Measurements from ENCODE around the gene AMOT.

AMOT gene

GRCh38 chrX:112803060-112803459 lies 37.6 kb downstream of the AMOT start:
- Histone ChIP-seq H3K27ac (ENCODE audit: low read depth, low read length) (no peak overlapping the region), H3K27me3 (ENCODE audit: control insufficient read depth in 1 of 2, insufficient read depth in 2 of 2, low read length in 2 of 2) (no peaks in the 10 kb centered on the region), H3K4me3 (ENCODE audit: low read depth in 1 of 2, low read length in 2 of 2) (no peak overlapping the region)

GRCh38 chrX:112802541-112802940 lies 38.1 kb downstream of the AMOT start:
- peaks cover 0 to 2% of the 10 kb centered on the region in 2 donors for H3K36me3 ChIP-seq (ENCODE audit: control insufficient read depth in 1 of 2, insufficient read depth in 2 of 2, low read length in 2 of 2)
- H3K27ac ChIP-seq (ENCODE audit: low read depth, low read length) = no peak overlapping the region

More at GRCh38 chrX:112803060-112803459, 37.6 kb downstream of the AMOT start:
- no peak overlapping the region for H3K9ac ChIP-seq (ENCODE audit: low read depth in 1 of 2, low read length in 2 of 2)
- H3K9me3 ChIP-seq (ENCODE audit: control insufficient read depth in 1 of 2, low read length in 2 of 2) = no peaks in the 10 kb centered on the region
- H3K36me3 ChIP-seq (ENCODE audit: control insufficient read depth in 1 of 2, insufficient read depth in 2 of 2, low read length in 2 of 2) = peaks cover 0 to 2% of the 10 kb centered on the region in 2 donors
- no peaks in the 10 kb centered on the region for H3K4me1 ChIP-seq (ENCODE audit: control insufficient read depth in 1 of 2, insufficient read depth in 2 of 2, low read length in 2 of 2)

GRCh38 chrX:112800971-112801775 lies 39.5 kb downstream of the AMOT start:
- Histone ChIP-seq H3K4me3 (ENCODE audit: low read depth in 1 of 2, low read length in 2 of 2) (no peak overlapping the region), H3K9ac (ENCODE audit: low read depth in 1 of 2, low read length in 2 of 2) (no peak overlapping the region), H3K36me3 (ENCODE audit: control insufficient read depth in 1 of 2, insufficient read depth in 2 of 2, low read length in 2 of 2) (peaks cover 0 to 2% of the 10 kb centered on the region in 2 donors), H3K4me1 (ENCODE audit: control insufficient read depth in 1 of 2, insufficient read depth in 2 of 2, low read length in 2 of 2) (no peaks in the 10 kb centered on the region), H3K27ac (ENCODE audit: low read depth, low read length) (no peak overlapping the region), H3K9me3 (ENCODE audit: control insufficient read depth in 1 of 2, low read length in 2 of 2) (no peaks in the 10 kb centered on the region), H3K27me3 (ENCODE audit: control insufficient read depth in 1 of 2, insufficient read depth in 2 of 2, low read length in 2 of 2) (no peaks in the 10 kb centered on the region)

More at GRCh38 chrX:112802541-112802940, 38.1 kb downstream of the AMOT start:
- H3K4me3 ChIP-seq (ENCODE audit: low read depth in 1 of 2, low read length in 2 of 2) = no peak overlapping the region
- H3K27me3 ChIP-seq (ENCODE audit: control insufficient read depth in 1 of 2, insufficient read depth in 2 of 2, low read length in 2 of 2) = no peaks in the 10 kb centered on the region
- no peaks in the 10 kb centered on the region for H3K4me1 ChIP-seq (ENCODE audit: control insufficient read depth in 1 of 2, insufficient read depth in 2 of 2, low read length in 2 of 2)
- no peaks in the 10 kb centered on the region for H3K9me3 ChIP-seq (ENCODE audit: control insufficient read depth in 1 of 2, low read length in 2 of 2)
- H3K9ac ChIP-seq (ENCODE audit: low read depth in 1 of 2, low read length in 2 of 2) = no peak overlapping the region

- H3K4me3 ChIP-seq (ENCODE audit: low read depth in 1 of 2, low read length in 2 of 2) = no peak overlapping the region
- H3K9ac ChIP-seq (ENCODE audit: low read depth in 1 of 2, low read length in 2 of 2) = no peak overlapping the region
- H3K36me3 ChIP-seq (ENCODE audit: control insufficient read depth in 1 of 2, insufficient read depth in 2 of 2, low read length in 2 of 2) = peaks cover 0 to 2% of the 10 kb centered on the region in 2 donors
- H3K27ac ChIP-seq (ENCODE audit: low read depth, low read length) = no peak overlapping the region
- no peaks in the 10 kb centered on the region for H3K27me3 ChIP-seq (ENCODE audit: control insufficient read depth in 1 of 2, insufficient read depth in 2 of 2, low read length in 2 of 2)
- no peaks in the 10 kb centered on the region for H3K4me1 ChIP-seq (ENCODE audit: control insufficient read depth in 1 of 2, insufficient read depth in 2 of 2, low read length in 2 of 2)
- H3K9me3 ChIP-seq (ENCODE audit: control insufficient read depth in 1 of 2, low read length in 2 of 2) = no peaks in the 10 kb centered on the region
Measured at GRCh38 chrX:112799425-112799824, 41.2 kb downstream of the AMOT start.

GRCh38 chrX:112798736-112799135 lies 41.9 kb downstream of the AMOT start:
- no peaks in the 10 kb centered on the region for H3K27me3 ChIP-seq (ENCODE audit: control insufficient read depth in 1 of 2, insufficient read depth in 2 of 2, low read length in 2 of 2)

GRCh38 chrX:112789931-112790330 lies 50.7 kb downstream of the AMOT start:
- H3K27me3 ChIP-seq (ENCODE audit: control insufficient read depth in 1 of 2, insufficient read depth in 2 of 2, low read length in 2 of 2) = no peaks in the 10 kb centered on the region
- H3K4me3 ChIP-seq (ENCODE audit: low read depth in 1 of 2, low read length in 2 of 2) = no peak overlapping the region
- no peak overlapping the region for H3K27ac ChIP-seq (ENCODE audit: low read depth, low read length)
- H3K9me3 ChIP-seq (ENCODE audit: control insufficient read depth in 1 of 2, low read length in 2 of 2) = no peaks in the 10 kb centered on the region
- H3K9ac ChIP-seq (ENCODE audit: low read depth in 1 of 2, low read length in 2 of 2) = no peak overlapping the region
- peaks cover 3 to 4% of the 10 kb centered on the region in 2 donors for H3K36me3 ChIP-seq (ENCODE audit: control insufficient read depth in 1 of 2, insufficient read depth in 2 of 2, low read length in 2 of 2)
- H3K4me1 ChIP-seq (ENCODE audit: control insufficient read depth in 1 of 2, insufficient read depth in 2 of 2, low read length in 2 of 2) = peaks cover 0 to 5% of the 10 kb centered on the region in 2 donors

More at GRCh38 chrX:112798736-112799135, 41.9 kb downstream of the AMOT start:
- Histone ChIP-seq H3K27ac (ENCODE audit: low read depth, low read length) (no peak overlapping the region), H3K9ac (ENCODE audit: low read depth in 1 of 2, low read length in 2 of 2) (no peak overlapping the region), H3K9me3 (ENCODE audit: control insufficient read depth in 1 of 2, low read length in 2 of 2) (no peaks in the 10 kb centered on the region), H3K4me3 (ENCODE audit: low read depth in 1 of 2, low read length in 2 of 2) (no peak overlapping the region), H3K36me3 (ENCODE audit: control insufficient read depth in 1 of 2, insufficient read depth in 2 of 2, low read length in 2 of 2) (peaks cover 0 to 2% of the 10 kb centered on the region in 2 donors), H3K4me1 (ENCODE audit: control insufficient read depth in 1 of 2, insufficient read depth in 2 of 2, low read length in 2 of 2) (no peaks in the 10 kb centered on the region)

- H3K36me3 ChIP-seq (ENCODE audit: control insufficient read depth in 1 of 2, insufficient read depth in 2 of 2, low read length in 2 of 2) = peaks cover 4 to 6% of the 10 kb centered on the region in 2 donors
- H3K4me1 ChIP-seq (ENCODE audit: control insufficient read depth in 1 of 2, insufficient read depth in 2 of 2, low read length in 2 of 2) = peaks cover 0 to 13% of the 10 kb centered on the region in 2 donors
- no peaks in the 10 kb centered on the region for H3K9me3 ChIP-seq (ENCODE audit: control insufficient read depth in 1 of 2, low read length in 2 of 2)
- H3K4me3 ChIP-seq (ENCODE audit: low read depth in 1 of 2, low read length in 2 of 2) = no peak overlapping the region
- no peak overlapping the region for H3K9ac ChIP-seq (ENCODE audit: low read depth in 1 of 2, low read length in 2 of 2)
- no peak overlapping the region for H3K27ac ChIP-seq (ENCODE audit: low read depth, low read length)
- no peaks in the 10 kb centered on the region for H3K27me3 ChIP-seq (ENCODE audit: control insufficient read depth in 1 of 2, insufficient read depth in 2 of 2, low read length in 2 of 2)
Measured at GRCh38 chrX:112786076-112786475, 54.6 kb downstream of the AMOT start.

- Histone ChIP-seq H3K9me3 (ENCODE audit: control insufficient read depth in 1 of 2, low read length in 2 of 2) (no peaks in the 10 kb centered on the region), H3K9ac (ENCODE audit: low read depth in 1 of 2, low read length in 2 of 2) (no peak overlapping the region), H3K27me3 (ENCODE audit: control insufficient read depth in 1 of 2, insufficient read depth in 2 of 2, low read length in 2 of 2) (no peaks in the 10 kb centered on the region), H3K27ac (ENCODE audit: low read depth, low read length) (no peak overlapping the region), H3K4me3 (ENCODE audit: low read depth in 1 of 2, low read length in 2 of 2) (no peak overlapping the region), H3K4me1 (ENCODE audit: control insufficient read depth in 1 of 2, insufficient read depth in 2 of 2, low read length in 2 of 2) (peaks cover 0 to 13% of the 10 kb centered on the region in 2 donors), H3K36me3 (ENCODE audit: control insufficient read depth in 1 of 2, insufficient read depth in 2 of 2, low read length in 2 of 2) (peaks cover 4 to 6% of the 10 kb centered on the region in 2 donors)
Measured at GRCh38 chrX:112785344-112785743, 55.3 kb downstream of the AMOT start.

GRCh38 chrX:112784692-112785091 lies 55.9 kb downstream of the AMOT start:
- H3K9ac ChIP-seq (ENCODE audit: low read depth in 1 of 2, low read length in 2 of 2) = no peak overlapping the region
- no peaks in the 10 kb centered on the region for H3K27me3 ChIP-seq (ENCODE audit: control insufficient read depth in 1 of 2, insufficient read depth in 2 of 2, low read length in 2 of 2)
- peaks cover 0 to 3% of the 10 kb centered on the region in 2 donors for H3K36me3 ChIP-seq (ENCODE audit: control insufficient read depth in 1 of 2, insufficient read depth in 2 of 2, low read length in 2 of 2)

GRCh38 chrX:112779139-112779538 lies 61.5 kb downstream of the AMOT start:
- Histone ChIP-seq H3K27me3 (ENCODE audit: control insufficient read depth in 1 of 2, insufficient read depth in 2 of 2, low read length in 2 of 2) (no peaks in the 10 kb centered on the region), H3K27ac (ENCODE audit: low read depth, low read length) (no peak overlapping the region), H3K9me3 (ENCODE audit: control insufficient read depth in 1 of 2, low read length in 2 of 2) (no peaks in the 10 kb centered on the region), H3K4me3 (ENCODE audit: low read depth in 1 of 2, low read length in 2 of 2) (no peak overlapping the region), H3K9ac (ENCODE audit: low read depth in 1 of 2, low read length in 2 of 2) (no peak overlapping the region), H3K36me3 (ENCODE audit: control insufficient read depth in 1 of 2, insufficient read depth in 2 of 2, low read length in 2 of 2) (peaks cover 0 to 3% of the 10 kb centered on the region in 2 donors), H3K4me1 (ENCODE audit: control insufficient read depth in 1 of 2, insufficient read depth in 2 of 2, low read length in 2 of 2) (no peaks in the 10 kb centered on the region)

More at GRCh38 chrX:112784692-112785091, 55.9 kb downstream of the AMOT start:
- Histone ChIP-seq H3K4me3 (ENCODE audit: low read depth in 1 of 2, low read length in 2 of 2) (no peak overlapping the region), H3K27ac (ENCODE audit: low read depth, low read length) (no peak overlapping the region), H3K4me1 (ENCODE audit: control insufficient read depth in 1 of 2, insufficient read depth in 2 of 2, low read length in 2 of 2) (peaks cover 0 to 13% of the 10 kb centered on the region in 2 donors), H3K9me3 (ENCODE audit: control insufficient read depth in 1 of 2, low read length in 2 of 2) (no peaks in the 10 kb centered on the region)
